GM18867 (cell line): ENCODE measurements around the gene ZBED2.

ENCODE experiments used
- ATAC-seq: cut with Tn5 transposase; IDR thresholded peaks from one replicate; pipeline ENCODE4 v1.9.1; 2021; ENCODE audit warnings: mild to moderate bottlenecking, moderate library complexity; ENCODE audit not compliant: unreplicated experiment

Gene ZBED2

DNA sequence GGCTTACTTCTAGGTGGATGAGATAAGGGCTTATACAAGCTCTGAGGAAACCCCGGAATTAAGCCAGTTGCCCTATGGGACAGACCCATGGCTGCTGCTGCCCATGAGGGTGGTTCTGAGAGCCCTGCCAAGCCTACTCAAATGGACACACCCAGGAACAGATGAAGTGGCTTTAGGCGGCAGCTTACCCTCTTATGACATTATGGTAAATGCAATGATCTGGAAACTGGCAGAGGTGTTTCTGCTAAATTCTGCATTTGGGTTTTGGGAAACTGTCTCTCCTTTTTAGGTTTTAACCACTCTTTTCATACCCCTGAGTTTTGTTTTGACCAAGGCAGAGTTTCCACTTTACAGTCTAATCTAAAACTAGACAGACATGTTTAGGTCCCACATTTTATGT lies 9.0 kb upstream of the ZBED2 start:
- peak; percentile 20 for ATAC-seq

DNA sequence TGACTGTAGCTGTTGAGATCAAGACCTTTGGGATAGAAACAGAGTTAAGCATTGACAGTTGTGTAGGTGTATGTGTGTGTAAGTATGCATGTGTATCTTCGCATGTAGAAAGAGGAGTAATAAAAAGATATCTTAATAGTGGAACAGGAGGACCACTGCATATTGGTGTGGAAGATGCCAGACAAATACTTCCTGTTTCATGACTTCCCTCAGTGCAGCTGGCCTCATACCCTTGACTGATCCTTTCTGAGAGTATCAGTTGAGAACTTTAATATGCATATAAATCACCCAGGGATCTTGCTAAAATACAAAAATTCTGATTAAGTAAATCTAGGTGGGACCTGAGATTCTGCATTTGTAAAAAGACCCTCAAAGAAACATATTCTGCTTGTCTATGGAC lies 8.5 kb upstream of the ZBED2 start:
- peak; percentile 41 for ATAC-seq

DNA sequence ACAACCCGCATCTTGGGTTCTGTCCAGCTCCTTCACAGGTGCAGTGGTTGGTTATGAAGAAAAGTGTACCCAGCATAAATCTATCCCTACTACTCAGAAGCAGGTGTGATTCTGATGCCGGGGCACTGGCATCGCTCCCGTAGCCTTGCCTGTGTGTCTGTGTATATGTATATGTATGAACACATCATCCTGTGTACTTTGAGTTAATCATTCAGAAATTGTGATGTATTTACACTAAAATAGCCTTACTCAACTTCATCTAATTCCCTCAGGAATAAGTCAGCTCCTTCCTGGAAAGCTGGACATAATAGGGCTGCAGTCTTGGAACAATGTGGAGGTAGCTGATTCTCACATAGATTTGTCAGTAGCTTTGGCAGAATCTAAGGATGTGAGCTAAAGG lies 6.7 kb upstream of the ZBED2 start:
- no peak for ATAC-seq

DNA sequence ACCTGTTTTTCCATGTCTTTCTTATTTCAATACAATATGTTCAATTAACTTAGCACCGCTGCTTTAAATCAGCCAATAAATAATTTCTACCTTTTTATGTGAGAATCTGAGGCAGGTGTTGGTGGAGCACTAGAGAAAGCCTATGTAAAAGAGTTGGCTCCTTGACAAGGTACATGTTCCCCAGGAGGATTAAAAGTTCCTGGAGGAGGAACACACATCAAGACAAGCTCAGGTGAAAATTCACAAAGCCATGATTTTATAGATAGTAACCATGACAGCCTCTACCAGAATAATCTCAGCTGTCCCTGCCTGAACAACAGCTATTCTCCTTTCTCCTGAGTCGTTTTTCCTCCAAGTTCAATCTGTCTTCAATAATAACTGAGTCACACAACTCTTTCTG lies 3.4 kb upstream of the ZBED2 start:
- no peak for ATAC-seq

DNA sequence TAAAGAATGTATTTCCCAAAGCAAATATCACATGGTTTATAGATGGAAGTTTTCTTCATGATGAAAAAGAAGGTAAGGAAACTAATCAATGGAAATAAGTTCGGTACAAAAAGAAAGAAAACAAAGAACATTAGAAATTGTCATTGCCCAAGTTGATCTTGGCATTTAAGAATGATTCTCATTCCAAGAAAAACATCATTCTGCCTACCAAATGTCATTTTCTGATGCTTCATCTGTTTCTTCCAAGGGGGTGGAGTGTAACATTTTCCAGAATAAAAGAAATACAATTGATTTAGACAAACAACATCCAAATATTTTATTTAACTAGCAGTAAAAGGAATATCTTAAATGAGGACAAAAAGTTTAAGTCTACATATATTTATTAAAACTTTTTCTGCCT lies 3.0 kb upstream of the ZBED2 start:
- ATAC-seq: no peak

DNA sequence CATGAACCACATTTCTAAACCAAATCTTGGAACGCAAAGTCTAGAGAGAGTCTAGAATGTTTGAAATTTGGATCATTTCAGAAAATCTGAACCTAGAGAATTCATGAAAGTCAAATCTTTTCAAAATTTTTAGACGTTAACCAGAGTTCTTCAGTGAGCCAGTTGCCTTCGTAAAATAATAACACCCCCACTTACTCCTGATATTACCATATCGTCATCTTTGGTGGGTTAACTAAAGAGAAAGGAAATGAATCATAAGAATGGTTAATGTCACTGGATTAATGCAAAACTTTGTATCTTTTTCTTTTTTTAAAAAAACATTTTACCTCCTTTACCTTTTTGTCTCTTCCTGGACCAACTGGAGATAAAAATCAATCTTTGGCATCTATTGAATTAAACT lies 1.2 kb upstream of the ZBED2 start:
- ATAC-seq: no peak

DNA sequence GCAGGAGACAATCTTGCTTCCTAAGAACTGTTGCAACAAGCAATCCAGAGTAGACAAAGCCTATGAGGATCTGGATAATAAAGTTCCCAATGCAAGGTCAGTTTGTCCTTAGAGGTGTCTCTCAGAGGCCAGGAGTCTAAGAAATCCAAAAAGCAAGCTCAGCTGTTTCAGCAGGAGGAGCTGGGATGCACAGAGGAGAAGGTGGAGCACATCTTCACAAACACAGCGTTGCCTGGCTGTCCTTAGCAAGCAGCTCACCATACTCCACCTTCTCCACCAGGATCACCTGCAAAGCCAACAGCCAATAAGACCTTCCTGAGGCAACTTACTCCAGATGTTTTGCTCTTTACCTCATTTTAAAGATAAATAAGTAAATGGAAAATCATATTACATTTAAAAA lies 365 bp downstream of the ZBED2 start:
- no peak for ATAC-seq

DNA sequence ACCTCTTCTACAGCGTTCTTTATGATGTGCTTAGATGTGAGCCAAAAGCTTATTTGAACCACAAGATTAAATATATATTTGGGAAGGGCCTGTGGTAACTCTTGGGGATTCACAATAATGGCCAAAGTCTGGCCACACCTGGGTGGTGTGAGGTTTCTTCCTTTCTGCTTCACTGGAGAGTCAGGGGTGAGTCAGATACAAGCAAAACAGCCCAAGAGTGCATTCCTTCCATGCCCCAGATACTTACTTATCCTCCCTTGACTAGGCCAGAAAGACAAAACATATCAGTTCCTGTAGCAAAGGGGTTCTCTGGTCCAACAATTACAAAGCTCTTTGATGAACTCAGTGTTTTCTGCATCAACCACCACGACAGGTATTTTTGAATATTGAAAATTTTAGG lies 941 bp downstream of the ZBED2 start:
- ATAC-seq: peak; percentile 69

DNA sequence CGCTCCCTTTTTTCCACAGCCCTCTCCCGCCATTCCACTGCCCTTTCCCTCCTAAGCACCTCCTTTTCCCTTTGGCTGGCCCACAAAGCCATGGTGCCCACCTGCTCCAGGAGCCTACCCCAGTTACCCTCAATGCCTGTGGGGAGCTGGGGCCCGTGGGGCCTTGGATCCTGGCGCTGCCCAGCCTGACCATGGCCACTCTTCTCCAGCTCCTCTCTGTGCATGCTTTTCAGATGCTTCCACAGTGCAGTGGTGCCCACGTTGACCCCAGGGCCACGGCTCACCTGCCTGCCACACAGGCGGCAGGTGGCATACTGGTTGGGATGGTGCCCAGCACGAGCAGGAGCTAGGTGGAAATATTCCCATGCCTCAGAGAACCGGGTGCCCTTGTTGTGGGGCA lies 1.5 kb downstream of the ZBED2 start:
- peak; percentile 2 for ATAC-seq

DNA sequence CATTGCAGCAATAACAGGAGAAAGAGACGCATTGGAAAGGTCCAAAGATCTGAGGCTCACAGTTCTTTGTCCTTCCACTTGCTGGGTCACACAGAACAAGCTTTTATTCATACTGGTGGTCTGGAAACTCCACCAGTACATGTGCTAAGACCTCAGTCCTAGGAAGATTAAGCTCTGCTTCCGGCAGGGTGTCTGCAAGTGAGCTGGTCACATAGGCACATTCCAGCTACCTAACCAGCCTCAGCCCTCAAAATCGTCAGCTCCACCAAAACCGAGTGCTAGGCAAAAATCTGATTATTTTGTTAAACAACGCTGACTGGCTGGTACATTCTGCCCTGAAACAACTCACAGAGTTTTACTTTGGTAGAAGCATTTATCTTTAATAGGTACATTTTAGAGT lies 2.2 kb downstream of the ZBED2 start:
- peak; percentile 28 for ATAC-seq

DNA sequence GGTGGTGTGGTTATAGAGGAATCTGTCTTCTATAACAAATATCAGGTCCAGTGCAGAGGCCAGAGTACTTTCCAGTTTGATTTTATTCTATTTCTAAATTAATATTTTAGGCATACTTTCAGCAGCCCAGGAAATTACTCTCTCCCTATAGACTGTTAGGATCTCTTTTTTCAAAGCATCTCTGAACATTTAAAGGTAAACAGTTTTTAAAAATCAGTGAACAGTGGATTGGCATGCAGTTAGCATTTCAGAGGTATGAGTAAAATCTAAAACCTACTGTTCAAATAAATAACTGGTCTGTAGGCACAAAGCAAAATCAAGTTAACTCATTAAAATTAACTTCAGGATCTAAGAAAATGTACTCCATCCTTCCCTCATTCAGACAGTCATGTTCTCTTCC lies 3.0 kb downstream of the ZBED2 start:
- ATAC-seq: no peak

DNA sequence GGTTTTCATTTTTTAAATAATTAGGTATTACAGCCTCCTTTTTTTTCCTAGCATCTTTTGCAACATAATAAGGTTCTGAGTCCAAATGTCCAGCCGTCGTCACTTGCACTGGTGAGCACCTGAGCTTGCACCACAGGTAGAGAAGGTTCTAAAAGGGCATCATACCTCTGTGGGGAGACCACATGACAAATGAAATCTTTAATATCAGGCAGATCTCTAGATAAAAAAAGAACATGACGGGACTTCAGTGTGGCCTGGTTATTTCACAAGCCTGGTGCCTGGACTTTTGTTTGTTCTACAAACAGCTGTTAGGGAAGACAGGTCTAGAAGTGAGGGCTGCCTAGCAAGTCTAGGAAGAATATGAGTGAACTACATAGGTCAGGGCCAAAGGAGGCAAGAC lies 3.6 kb downstream of the ZBED2 start:
- ATAC-seq: no peak

DNA sequence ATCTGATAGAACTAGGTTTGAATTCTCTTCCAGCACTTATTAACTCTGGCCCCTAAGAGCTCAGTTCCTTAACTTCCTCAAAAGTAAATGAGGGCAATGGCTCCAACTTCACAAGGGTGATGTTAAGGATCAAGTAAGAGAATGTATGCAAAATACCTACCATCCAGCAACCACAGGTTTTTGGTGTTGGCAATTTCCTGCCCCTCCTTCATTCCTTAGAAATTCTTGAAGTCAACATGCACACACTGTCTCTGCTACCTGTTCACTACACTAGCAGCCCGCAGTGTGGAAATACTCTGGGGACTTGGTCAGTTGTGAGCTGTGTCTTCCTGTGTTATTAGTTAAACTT lies 5.0 kb downstream of the ZBED2 start:
- no peak for ATAC-seq

DNA sequence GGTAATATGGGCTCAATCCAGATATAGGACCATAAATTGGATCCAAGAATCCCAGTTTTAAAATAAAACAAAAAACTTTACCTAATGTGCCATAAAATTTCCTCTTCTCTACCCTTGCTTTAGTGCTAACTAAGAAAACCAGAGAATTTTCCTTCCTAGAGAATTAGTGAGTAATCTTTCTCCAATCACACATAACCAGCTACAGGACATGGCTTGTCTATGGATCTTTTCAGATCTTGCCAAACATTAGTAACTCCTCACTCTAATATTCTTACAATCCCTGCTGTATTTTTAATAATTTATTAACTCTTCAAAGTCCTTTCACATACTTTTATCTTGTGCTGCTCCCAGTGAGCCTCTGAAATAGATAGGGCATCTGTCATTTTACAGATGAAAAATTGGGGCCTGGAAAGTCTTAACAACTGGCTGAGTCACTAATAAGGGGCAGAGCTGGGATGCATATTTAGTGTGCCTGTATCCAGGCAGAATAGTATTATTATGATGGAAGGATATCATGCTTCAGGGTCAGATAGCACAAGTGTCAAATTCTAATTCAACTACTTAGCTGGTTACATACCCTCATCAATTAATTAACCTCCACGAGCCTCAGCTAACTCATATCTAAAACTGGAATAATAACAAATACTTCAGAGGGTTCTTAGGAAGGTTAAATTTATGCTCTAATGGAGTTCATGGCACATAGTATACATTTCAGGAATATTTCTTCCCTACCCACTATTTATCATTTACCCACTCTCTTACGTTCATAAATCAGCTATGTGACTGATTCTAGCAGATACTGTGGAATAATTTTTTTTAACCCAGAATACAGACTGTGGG lies 5.6 kb downstream of the ZBED2 start:
- ATAC-seq: no peak

DNA sequence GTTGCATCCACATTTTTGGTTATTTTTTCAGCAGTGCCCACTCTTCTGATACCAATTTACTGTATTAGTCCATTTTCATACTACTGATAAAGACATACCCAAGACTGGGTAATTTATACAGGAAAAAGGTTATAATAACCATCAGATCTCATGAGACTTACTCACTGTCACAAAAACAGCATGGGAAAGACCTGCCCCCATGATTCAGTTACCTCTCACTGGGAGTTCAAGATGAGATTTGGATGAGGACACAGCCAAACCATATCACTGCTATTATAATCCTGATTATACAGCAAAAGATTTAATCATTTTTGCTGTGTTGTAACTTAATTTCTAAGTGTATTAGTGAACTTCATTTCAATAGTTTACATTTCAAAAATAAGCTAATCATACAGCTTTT lies 6.6 kb downstream of the ZBED2 start:
- no peak for ATAC-seq

DNA sequence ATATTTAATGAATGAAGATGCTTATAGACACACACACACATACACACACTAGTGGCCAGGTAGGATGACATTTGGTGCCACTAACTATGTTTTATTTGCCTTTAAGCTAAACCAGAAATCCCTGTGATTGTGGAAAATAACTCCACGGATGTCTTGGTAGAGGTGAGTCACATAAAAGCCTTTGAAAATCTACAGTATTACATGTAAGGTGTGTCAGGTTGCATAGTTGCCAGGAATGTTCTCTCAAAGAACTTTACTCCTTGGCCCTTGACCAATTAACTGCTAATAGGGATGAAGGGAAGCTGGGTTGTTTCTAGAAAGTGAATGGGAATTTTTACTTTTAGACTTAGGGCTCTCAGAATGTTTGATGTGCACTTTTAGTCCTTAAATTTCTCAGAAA lies 9.9 kb downstream of the ZBED2 start:
- ATAC-seq: no peak

DNA sequence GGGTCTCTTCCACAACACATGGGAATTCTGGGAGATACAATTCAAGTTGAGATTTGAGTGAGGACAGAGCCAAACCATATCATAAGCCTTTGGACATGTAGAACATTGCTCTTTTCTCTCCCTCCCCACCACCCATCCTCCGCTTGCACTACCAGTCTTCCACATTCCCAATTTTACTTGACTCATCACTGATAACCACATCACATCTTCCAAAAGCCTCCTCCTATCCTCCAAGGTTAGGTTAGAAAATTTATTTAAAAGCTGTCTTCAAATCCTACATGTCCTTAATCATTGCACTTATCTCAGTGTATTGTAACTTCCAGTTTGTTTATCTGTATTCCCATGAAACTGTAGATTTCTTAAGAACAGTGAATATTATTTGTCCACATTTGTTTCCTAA lies 10.4 kb downstream of the ZBED2 start:
- ATAC-seq: no peak

DNA sequence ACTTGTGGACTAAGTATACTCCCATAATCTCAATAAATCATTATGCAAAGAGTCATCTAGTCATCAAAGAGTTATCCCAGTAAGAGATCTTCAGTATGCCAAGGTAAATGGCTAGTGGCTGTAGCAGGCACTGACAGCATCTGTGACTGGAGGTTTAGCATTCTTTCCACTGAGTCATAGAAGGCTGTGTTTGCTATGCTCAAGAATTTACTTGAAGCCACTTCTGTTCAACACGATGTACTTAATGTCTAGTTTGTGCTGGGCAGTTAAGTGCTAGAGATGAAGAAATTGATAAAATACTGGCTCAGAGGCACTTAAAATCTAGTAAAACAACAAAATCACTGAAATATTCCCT lies 13.0 kb downstream of the ZBED2 start:
- no peak for ATAC-seq

DNA sequence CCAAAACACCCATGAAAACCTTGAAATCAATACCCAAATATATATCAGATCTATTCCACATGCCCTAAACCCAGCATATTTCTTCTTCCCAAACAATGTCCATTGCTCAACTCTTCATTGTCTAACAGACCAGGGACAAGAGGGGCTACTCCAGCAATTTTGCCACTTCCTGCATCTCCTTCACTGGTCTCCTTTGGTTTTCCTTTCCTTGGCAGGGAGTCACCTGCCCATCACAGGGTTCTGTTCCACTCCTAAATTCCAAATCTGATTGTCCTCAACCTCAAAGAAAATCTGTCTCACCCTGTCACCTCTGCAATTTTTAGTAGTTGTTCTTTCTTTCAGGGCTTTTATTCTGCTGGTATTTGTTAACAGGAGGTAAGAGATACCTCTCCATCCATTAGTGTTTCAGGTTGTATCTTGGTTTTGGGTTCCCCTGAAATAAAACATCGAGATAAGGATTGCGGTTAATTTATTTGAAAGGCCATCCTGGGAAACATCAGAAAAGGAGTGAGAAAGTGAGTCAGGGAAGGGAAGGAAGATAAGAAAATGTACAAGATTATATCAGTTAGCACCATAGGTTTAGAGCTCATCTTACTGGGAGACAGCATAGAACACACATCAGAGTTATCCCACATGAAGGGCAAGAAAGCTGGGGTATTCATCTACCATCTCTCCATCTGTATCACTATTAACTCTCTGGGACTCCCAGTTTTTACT lies 13.6 kb downstream of the ZBED2 start:
- ATAC-seq: no peak

DNA sequence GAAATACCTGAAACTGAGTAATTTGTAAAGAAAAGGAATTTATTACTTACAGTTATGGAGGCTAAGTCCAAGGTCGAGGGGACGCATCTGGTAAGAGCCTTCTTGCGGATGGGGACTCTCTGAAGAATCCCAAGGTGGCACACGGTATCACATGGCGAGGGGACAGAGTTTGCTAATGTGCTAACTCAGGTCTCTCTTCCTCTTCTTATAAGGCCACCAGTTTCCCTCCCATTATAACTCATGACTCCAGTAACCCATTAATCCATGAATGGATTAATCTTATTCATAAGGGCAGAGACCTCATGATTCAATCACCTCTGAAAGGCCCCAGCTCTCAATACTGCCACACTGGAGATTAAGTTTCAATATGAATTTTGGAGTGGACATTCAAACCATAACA lies 15.7 kb downstream of the ZBED2 start:
- ATAC-seq: no peak

DNA sequence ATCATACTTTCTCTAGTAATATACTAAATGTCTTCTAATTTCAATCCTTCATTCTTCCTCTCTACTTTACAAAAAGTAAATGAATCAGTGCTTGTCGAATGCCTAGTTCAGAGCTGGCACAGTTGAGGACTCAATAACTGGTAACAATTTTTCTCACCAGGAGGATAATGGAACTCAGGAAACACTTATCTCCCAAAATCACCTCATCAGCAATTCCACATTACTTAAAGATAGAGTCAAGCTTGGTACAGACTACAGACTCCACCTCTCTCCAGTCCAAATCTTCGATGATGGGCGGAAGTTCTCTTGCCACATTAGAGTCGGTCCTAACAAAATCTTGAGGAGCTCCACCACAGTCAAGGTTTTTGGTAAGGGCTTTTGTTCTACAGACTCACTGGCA lies 16.3 kb downstream of the ZBED2 start:
- ATAC-seq: no peak

DNA sequence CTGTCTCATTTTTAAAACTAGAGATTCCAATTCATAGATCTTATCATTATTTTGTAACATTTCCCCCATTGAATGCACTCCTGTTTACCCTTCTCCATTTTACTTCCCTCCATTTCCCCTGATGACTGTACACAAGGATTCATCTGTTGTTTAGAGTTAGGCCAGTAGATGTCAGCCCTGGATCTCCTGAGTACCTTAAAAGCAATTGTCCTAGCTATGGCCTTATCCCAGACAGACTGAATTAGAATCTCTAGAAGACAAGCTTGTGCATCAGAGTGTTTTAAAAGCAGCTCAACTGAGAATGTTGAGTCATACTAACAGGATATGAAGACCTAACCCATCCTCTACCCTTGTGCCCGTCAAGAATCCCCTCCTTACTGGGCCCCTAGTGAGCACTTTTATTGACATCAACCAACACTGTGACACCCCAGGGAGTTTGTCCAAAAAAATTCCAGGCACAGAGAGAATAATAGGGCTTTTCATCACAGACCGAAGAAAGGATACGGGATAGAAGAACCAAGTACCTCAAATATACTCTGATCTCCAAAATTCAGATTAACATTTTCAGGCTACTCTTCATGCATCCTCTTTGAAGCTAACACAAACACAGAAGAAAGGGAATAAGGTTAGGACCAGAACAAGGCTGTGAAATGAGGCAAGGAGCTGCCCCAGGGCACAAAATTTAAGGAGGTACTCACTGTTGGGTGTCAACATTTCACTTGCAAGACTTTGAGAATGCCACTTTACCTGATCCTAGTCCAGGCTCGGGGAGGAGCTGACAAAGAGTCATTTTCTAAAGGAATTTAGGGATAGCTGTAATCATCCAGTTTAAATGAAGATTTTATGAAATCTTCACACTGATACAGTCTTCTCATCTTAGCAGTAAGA lies 17.1 kb downstream of the ZBED2 start:
- peak; percentile 97 for ATAC-seq
